ENCODE results near the gene GRK2. TPM values are rescaled to one million over a fixed set of nuclear protein-coding genes. Genes with fewer than 3 reads are reported as not detected.

GRK2 gene
- polyA plus RNA-seq, 1 donor from 2014 or later, result 47.3 TPM

- TF ChIP-seq REST (IDR thresholded peaks at IDR 0.05; ENCODE audit: borderline replicate concordance) (no peak), MXI1 (conservative IDR thresholded peaks at IDR 0.05; ENCODE audit: poor library complexity, severe bottlenecking) (no peak)
These were observed 37.0 kb downstream of the GRK2 start, which contains the start of gene SSH3 (continued) for GRCh38 chr11:67303132-67303834.

- Histone ChIP-seq H3K9me3 (ENCODE audit: low read length) (no peaks in the 10 kb centered on the region), H3K79me2 (replicated peaks; ENCODE audit: insufficient read depth, low read length) (no peaks in the 10 kb centered on the region), H4K20me1 (ENCODE audit: insufficient read depth) (no peaks in the 10 kb centered on the region), H3K9me2 (ENCODE audit: insufficient read depth, low read length) (no peaks in the 10 kb centered on the region), H3K27me3 (ENCODE audit: insufficient read depth, low read depth, low read length) (peaks cover 17% of the 10 kb centered on the region), H3K4me2 (ENCODE audit: low read length) (no peak overlapping the region), H3K9ac (ENCODE audit: low read length) (no peak overlapping the region), H3K36me3 (ENCODE audit: insufficient read depth, low read length) (no peaks in the 10 kb centered on the region), H2AFZ (ENCODE audit: low read depth, low read length) (no peak overlapping the region), H3K27ac (ENCODE audit: low read length) (no peak overlapping the region), H3K4me3 (ENCODE audit: low read length) (no peak overlapping the region), H3F3A (ENCODE audit: insufficient read depth, low read length, poor library complexity, severe bottlenecking) (no peaks in the 10 kb centered on the region)
- no peak for TF ChIP-seq CTCF (IDR thresholded peaks at IDR 0.05; ENCODE audit: poor library complexity, severe bottlenecking)
- TF ChIP-seq RAD21 (conservative IDR thresholded peaks at IDR 0.05), result no peak
- TF ChIP-seq SMC3 (conservative IDR thresholded peaks at IDR 0.05; ENCODE audit: poor library complexity), result no peak
- TF ChIP-seq MXI1 (conservative IDR thresholded peaks at IDR 0.05; ENCODE audit: poor library complexity, severe bottlenecking), result no peak
- TF ChIP-seq EZH2 (IDR thresholded peaks at IDR 0.05; ENCODE audit: borderline replicate concordance, insufficient read depth, low read length, poor library complexity, severe bottlenecking), result no peak
- no peak for TF ChIP-seq TAF1 (IDR thresholded peaks at IDR 0.05; ENCODE audit: low read depth)
- TF ChIP-seq EP300 (conservative IDR thresholded peaks at IDR 0.05; ENCODE audit: poor library complexity, severe bottlenecking), result no peak
- no peak for TF ChIP-seq POLR2AphosphoS5 (IDR thresholded peaks at IDR 0.05)
- no peak for TF ChIP-seq REST (IDR thresholded peaks at IDR 0.05; ENCODE audit: borderline replicate concordance)
These were observed 37.6 kb downstream of the GRK2 start for GRCh38 chr11:67303835-67304411.

All from neural cell (in vitro differentiated cells).